Bronchial epithelial cell (primary cell): ENCODE results near the gene TPT1. TPM values are rescaled to one million over a fixed set of nuclear protein-coding genes. Genes with fewer than 3 reads are reported as not detected.

ENCODE experiments used
- DNase-seq: peaks from one replicate; pipeline ENCODE4 v3.0.0-alpha.2; 2010; ENCODE audit warnings: low read depth
- FAIRE-seq: peaks from 2 replicates; lab custom pipeline; 2011; peaks lifted over from hg19 to GRCh38; lab: Jason Lieb, UNC
- H3K27me3 ChIP-seq: 2 replicates; pipeline ENCODE4 v1.5.1; 2011; ENCODE audit warnings: low read length; ENCODE audit not compliant: control insufficient read depth, insufficient read depth
- H3K36me3 ChIP-seq: 2 replicates; pipeline ENCODE4 v1.5.1; 2011; ENCODE audit warnings: low read length; ENCODE audit not compliant: control insufficient read depth, insufficient read depth
- H3K4me3 ChIP-seq: 2 replicates; pipeline ENCODE4 v1.5.1; 2011; ENCODE audit warnings: mild to moderate bottlenecking, low read depth, low read length, control low read depth
- CTCF ChIP-seq: IDR thresholded peaks from 2 replicates; pipeline ENCODE4 v1.5.1; 2011; ENCODE audit warnings: mild to moderate bottlenecking, moderate library complexity, low read length, control low read depth, inconsistent platforms; ENCODE audit not compliant: insufficient read depth, severe bottlenecking
- total RNA-seq: library from RNA; depleted of rRNA; stranded (reverse); fragments of >200 nt; gene quantifications from 2 replicates; pipeline ENCODE4 v1.2.1, GENCODE V29; 2014

TPT1 gene
- total RNA-seq, 1 donor from 2014 or later, result 7,903 TPM

- Histone ChIP-seq H3K27me3 (no peaks in the 10 kb centered on the region), H3K36me3 (no peaks in the 10 kb centered on the region), H3K4me3 (no peak overlapping the region)
- TF ChIP-seq CTCF, result no peak
- FAIRE-seq, result no peak
- no peak for DNase-seq
These were observed 42.8 kb downstream of the TPT1 start for GRCh38 chr13:45298206-45298505.

- Histone ChIP-seq H3K27me3 (no peaks in the 10 kb centered on the region), H3K36me3 (no peaks in the 10 kb centered on the region), H3K4me3 (no peak overlapping the region)
- TF ChIP-seq CTCF, result no peak
- FAIRE-seq (no peak), DNase-seq (no peak)
These were observed 43.4 kb downstream of the TPT1 start for GRCh38 chr13:45297456-45298205.

GRCh38 chr13:45296259-45296658 is 44.7 kb downstream of the TPT1 start:
- DNase-seq (no peak), FAIRE-seq (no peak)
- H3K4me3 ChIP-seq, result no peak overlapping the region
- no peak for TF ChIP-seq CTCF
- H3K36me3 ChIP-seq, result no peaks in the 10 kb centered on the region
- no peaks in the 10 kb centered on the region for H3K27me3 ChIP-seq

- no peak for FAIRE-seq
- DNase-seq, result no peak
- Histone ChIP-seq H3K4me3 (no peak overlapping the region), H3K36me3 (no peaks in the 10 kb centered on the region), H3K27me3 (no peaks in the 10 kb centered on the region)
- no peak for TF ChIP-seq CTCF
These were observed 45.4 kb downstream of the TPT1 start for GRCh38 chr13:45295536-45295935.

- Histone ChIP-seq H3K36me3 (no peaks in the 10 kb centered on the region), H3K4me3 (no peak overlapping the region), H3K27me3 (no peaks in the 10 kb centered on the region)
- FAIRE-seq, result no peak
- DNase-seq, result peak; percentile 84
- TF ChIP-seq CTCF, result no peak
These were observed 48.8 kb downstream of the TPT1 start for GRCh38 chr13:45292176-45292575.
